HepG2 (cell line): ENCODE data around the gene OR10J5. TPM values are rescaled to one million over a fixed set of nuclear protein-coding genes. Genes with fewer than 3 reads are reported as not detected.

Experiments
- ATAC-seq: fragments of 200-7000 bp; cut with Tn5 transposase; 3 replicates; pipeline ENCODE4 v1.9.1; 2020; ENCODE audit warnings: mild to moderate bottlenecking, moderate library complexity
- BruUV-seq: library from RNA; stranded (reverse); fragments of 400-500 nt; replicated peaks from 2 replicates; lab custom pipeline; 2021; lab: Mats Ljungman, UMichigan
- CTCF ChIA-PET: fragments of 300-600 bp; formaldehyde crosslinking; extraction: SDS; loops from one replicate; lab custom pipeline; 2021; ENCODE audit warnings: low total read pairs, inconsistent platforms, low intra/inter-chr PET ratio; lab: Yijun Ruan, JAX
- POLR2A ChIA-PET: fragments of 350-600 bp; sonication (Branson Sonifier 250); formaldehyde crosslinking; loops from one replicate; lab custom pipeline; 2020; ENCODE audit warnings: antibody characterized with exemption, inconsistent platforms; lab: Yijun Ruan, JAX
- DNase-seq: peaks from one replicate; pipeline ENCODE4 v3.0.0-alpha.2; 2015; ENCODE audit warnings: low spot score
- FAIRE-seq: peaks from 3 replicates; lab custom pipeline; 2011; peaks lifted over from hg19 to GRCh38; lab: Jason Lieb, UNC
- H2AFZ ChIP-seq: one replicate; pipeline ENCODE4 v1.6.1; 2011; ENCODE audit warnings: low read length, inconsistent platforms
- H3K27ac ChIP-seq: fragments of 300-600 bp; 3 replicates; pipeline ENCODE4 v1.8.0; 2011; ENCODE audit warnings: mixed run types, mild to moderate bottlenecking, mixed read lengths, low read length, inconsistent platforms; ENCODE audit not compliant: insufficient read depth; ENCODE audit errors: extremely low read length
- H3K27me3 ChIP-seq, 2 experiments: fragments of 200-600 bp in 1 of 2; 2 replicates in 1 of 2; 3 replicates in 1 of 2; pipeline versions ENCODE4 v1.6.0 to v1.8.0; 2011; ENCODE audit warnings: low read length in 2 of 2, mild to moderate bottlenecking in 2 of 2, moderate library complexity in 2 of 2, inconsistent platforms in 1 of 2; ENCODE audit not compliant: insufficient read depth in 2 of 2, control insufficient read depth in 1 of 2
- H3K36me3 ChIP-seq, 2 experiments: fragments of 200-600 bp in 1 of 2; replicated peaks in 1 of 2; 2 replicates in 1 of 2; 3 replicates in 1 of 2; pipeline versions ENCODE4 v1.5.1 to v1.8.0; 2011; ENCODE audit warnings: low read length in 2 of 2, inconsistent platforms in 1 of 2; ENCODE audit not compliant: insufficient read depth in 2 of 2, control insufficient read depth in 1 of 2
- H3K4me1 ChIP-seq: 2 replicates; pipeline ENCODE4 v1.5.1; 2012; ENCODE audit warnings: low read length, inconsistent platforms; ENCODE audit not compliant: insufficient read depth
- H3K4me2 ChIP-seq: 2 replicates; pipeline ENCODE4 v1.6.0; 2011; ENCODE audit warnings: low read depth, low read length, inconsistent platforms
- H3K4me3 ChIP-seq, 3 experiments: fragments of 200-600 bp in 1 of 3; sonication (generic), shearing (Covaris generic) in 1 of 3; replicated peaks in 1 of 3; 2 replicates each; pipeline ENCODE4 v1.5.1; 2011 to 2016; ENCODE audit warnings: low read length in 3 of 3, inconsistent platforms in 2 of 3, low read depth in 2 of 3, mild to moderate bottlenecking in 2 of 3, control low read depth in 1 of 3, mixed read lengths in 1 of 3; ENCODE audit not compliant: insufficient read depth in 1 of 3
- H3K79me2 ChIP-seq: one replicate; pipeline ENCODE4 v1.6.1; 2011; ENCODE audit warnings: low read length, inconsistent platforms; ENCODE audit not compliant: insufficient read depth
- H3K9ac ChIP-seq: 2 replicates; pipeline ENCODE4 v1.6.0; 2011; ENCODE audit warnings: mild to moderate bottlenecking, low read depth, low read length, inconsistent platforms; ENCODE audit not compliant: insufficient read depth
- H3K9me3 ChIP-seq: 2 replicates; pipeline ENCODE4 v1.5.1; 2012; ENCODE audit warnings: mild to moderate bottlenecking, low read length
- H4K20me1 ChIP-seq: 2 replicates; pipeline ENCODE4 v1.6.0; 2011; ENCODE audit warnings: inconsistent platforms, mild to moderate bottlenecking, low read length, moderate library complexity; ENCODE audit not compliant: insufficient read depth
- EHMT2 ChIP-seq: fragments of 200-600 bp; sonication (generic); IDR thresholded peaks from 2 replicates; pipeline ENCODE4 v1.7.0; 2017; ENCODE audit warnings: antibody characterized with exemption, low read depth, low read length, borderline replicate concordance
- HNRNPLL ChIP-seq: fragments of 200-400 bp; formaldehyde crosslinking; IDR thresholded peaks from 2 replicates; pipeline ENCODE4 v1.6.1; 2017; ENCODE audit warnings: mild to moderate bottlenecking, low read depth, low read length; ENCODE audit not compliant: poor library complexity, severe bottlenecking
- HOXD1 ChIP-seq: sonication (generic); formaldehyde crosslinking; IDR thresholded peaks from 2 replicates; pipeline ENCODE4 v1.5.0; 2020; ENCODE audit warnings: missing genetic modification reagents
- KDM1A ChIP-seq: IDR thresholded peaks from 2 replicates; pipeline ENCODE4 v1.6.1; 2016; ENCODE audit warnings: missing compliant biosample characterization
- MTA1 ChIP-seq: sonication (generic); formaldehyde crosslinking; IDR thresholded peaks from 2 replicates; pipeline ENCODE4 v1.4.0; 2020; ENCODE audit warnings: missing genetic modification reagents, mild to moderate bottlenecking, borderline replicate concordance
- NFKBIZ ChIP-seq: IDR thresholded peaks from 2 replicates; pipeline ENCODE4 v1.6.1; 2018; ENCODE audit warnings: missing genetic modification reagents, missing compliant biosample characterization
- ZFYVE20 ChIP-seq: sonication (generic); formaldehyde crosslinking; IDR thresholded peaks from 2 replicates; pipeline ENCODE4 v1.8.0; 2023; ENCODE audit warnings: low read depth, mild to moderate bottlenecking, moderate library complexity, missing genetic modification reagents, borderline replicate concordance
- ZNF251 ChIP-seq: sonication (generic); formaldehyde crosslinking; IDR thresholded peaks from 2 replicates; pipeline ENCODE4 v1.9.0; 2021; ENCODE audit warnings: mild to moderate bottlenecking, missing genetic modification reagents
- ZNF432 ChIP-seq: sonication (generic); formaldehyde crosslinking; IDR thresholded peaks from 2 replicates; pipeline ENCODE4 v1.5.0; 2020; ENCODE audit warnings: missing genetic modification reagents, mild to moderate bottlenecking, borderline replicate concordance
- ZNF451 ChIP-seq: sonication (generic); formaldehyde crosslinking; IDR thresholded peaks from 2 replicates; pipeline ENCODE4 v1.5.0; 2020; ENCODE audit warnings: mild to moderate bottlenecking, missing genetic modification reagents
- ZNF552 ChIP-seq: sonication (generic); formaldehyde crosslinking; IDR thresholded peaks from 2 replicates; pipeline ENCODE4 v1.9.0; 2022; ENCODE audit warnings: missing genetic modification reagents, mild to moderate bottlenecking, borderline replicate concordance
- ZNF75D ChIP-seq: sonication (generic); formaldehyde crosslinking; IDR thresholded peaks from 2 replicates; pipeline ENCODE4 v1.8.1; 2023; ENCODE audit warnings: missing genetic modification reagents, mild to moderate bottlenecking, borderline replicate concordance
- WGBS: methylation state at CpG from one replicate; pipeline ENCODE4 v1.1.6; 2017; ENCODE audit warnings: low lambda C conversion rate; 5-methylcytosine and 5-hydroxymethylcytosine counted together
- in situ Hi-C: cut with HindIII; loops from 2 replicates; pipeline ENCODE4 v1.10.0; 2017; ENCODE audit warnings: low pct_unique_long_range_greater_than_20kb; ENCODE audit not compliant: extremely low pct_ligation_motif_present
- intact Hi-C: fragments of 100-400 bp; cut with micrococcal nuclease; formaldehyde crosslinking; loops from one replicate; pipeline ENCODE4 v1.10.0; 2022; ENCODE audit not compliant: unreplicated experiment
- polyA plus RNA-seq, 8 experiments: library from polyadenylated mRNA; depleted of rRNA in 3 of 8; stranded (reverse) in 7 of 8; unstranded in 1 of 8; fragments of >200 nt; fragmentation: Illumina TruSeq in 4 of 8; extraction: Trizol in 4 of 8; gene quantifications; 2 replicates each; pipeline versions ENCODE4 v1.2.1 to v1.2.3, GENCODE V29; 2011 to 2016; ENCODE audit warnings: low read depth in 4 of 8, missing spikeins in 1 of 8, mixed read lengths in 1 of 8; ENCODE audit not compliant: insufficient read depth in 1 of 8
- total RNA-seq, 5 experiments: library from RNA; depleted of rRNA; stranded (reverse); fragments of >200 nt; fragmentation: Illumina TruSeq; extraction: Trizol; gene quantifications; 2 replicates each; pipeline ENCODE4 v1.2.3, GENCODE V29; 2016; ENCODE audit warnings: low read depth in 1 of 5
- TF ChIP-seq, protein P1 (sequence below): sonication (generic); formaldehyde crosslinking; IDR thresholded peaks from 2 replicates; pipeline ENCODE4 v1.5.1; 2020; ENCODE audit warnings: missing genetic modification reagents, mild to moderate bottlenecking, borderline replicate concordance
- TF ChIP-seq, protein P2 (sequence below): sonication (generic); formaldehyde crosslinking; IDR thresholded peaks from 2 replicates; pipeline ENCODE4 v1.8.0; 2022; ENCODE audit warnings: missing genetic modification reagents, mild to moderate bottlenecking, borderline replicate concordance
- TF ChIP-seq, protein P3 (sequence below): sonication (generic); formaldehyde crosslinking; IDR thresholded peaks from 2 replicates; pipeline ENCODE4 v1.4.0; 2020; ENCODE audit warnings: missing genetic modification reagents, borderline replicate concordance
- TF ChIP-seq, protein P4 (sequence below): fragments of 450-650 bp; IDR thresholded peaks from 2 replicates; pipeline ENCODE4 v1.6.1; 2017
- TF ChIP-seq, protein P5 (sequence below): sonication (generic); formaldehyde crosslinking; IDR thresholded peaks from 2 replicates; pipeline ENCODE4 v1.4.0; 2020; ENCODE audit warnings: missing genetic modification reagents

OR10J5 gene
- total and polyA plus RNA-seq, 2 of the 13 experiments (the other 11 are each of a cell fraction or from before 2014, with no cell fraction given), result not detected

DNA sequence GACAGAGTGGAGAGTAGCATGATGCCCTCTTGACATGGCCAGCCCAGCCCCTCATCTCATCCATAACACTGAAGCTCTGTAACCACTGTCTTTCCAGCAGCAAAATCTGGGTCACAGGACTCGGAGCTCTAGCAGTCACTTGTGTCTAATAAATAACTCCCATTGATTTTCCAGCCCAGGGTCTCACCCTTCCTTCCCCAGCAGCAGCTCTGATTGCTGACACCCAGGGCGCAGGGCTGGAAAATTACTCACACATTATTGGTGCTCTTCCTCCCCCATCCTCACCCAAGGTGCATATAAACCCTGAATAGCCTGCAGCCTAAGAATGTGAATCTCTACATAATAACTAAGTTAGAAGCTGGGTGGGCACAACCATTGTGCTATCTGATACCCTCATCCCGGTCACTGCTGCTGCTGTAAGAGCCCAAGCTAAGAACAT lies 21.1 kb upstream of the OR10J5 start:
- ChIA-PET CTCF (no interaction called here), POLR2A (no interaction called here)
- Histone ChIP-seq H3K79me2 (no peaks in the 10 kb centered on the region), H3K4me1 (no peaks in the 10 kb centered on the region), H3K4me2 (no peak overlapping the region), H4K20me1 (no peaks in the 10 kb centered on the region), H2AFZ (no peak overlapping the region), H3K9me3 (peaks cover 53% of the 10 kb centered on the region)
- FAIRE-seq, result no peak
- 0% methylated on average over 3 of the region's 3 CpGs for WGBS
- in situ Hi-C loops, result no loop called here
- no peak for TF ChIP-seq ZNF432
- no peak for TF ChIP-seq ZNF552 (CRISPR knock-in tag)
- no peak for TF ChIP-seq ZFYVE20 (CRISPR knock-in tag)
- TF ChIP-seq, protein P1, sequence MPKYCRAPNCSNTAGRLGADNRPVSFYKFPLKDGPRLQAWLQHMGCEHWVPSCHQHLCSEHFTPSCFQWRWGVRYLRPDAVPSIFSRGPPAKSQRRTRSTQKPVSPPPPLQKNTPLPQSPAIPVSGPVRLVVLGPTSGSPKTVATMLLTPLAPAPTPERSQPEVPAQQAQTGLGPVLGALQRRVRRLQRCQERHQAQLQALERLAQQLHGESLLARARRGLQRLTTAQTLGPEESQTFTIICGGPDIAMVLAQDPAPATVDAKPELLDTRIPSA (CRISPR knock-in tag), result no peak
- TF ChIP-seq, protein P2, sequence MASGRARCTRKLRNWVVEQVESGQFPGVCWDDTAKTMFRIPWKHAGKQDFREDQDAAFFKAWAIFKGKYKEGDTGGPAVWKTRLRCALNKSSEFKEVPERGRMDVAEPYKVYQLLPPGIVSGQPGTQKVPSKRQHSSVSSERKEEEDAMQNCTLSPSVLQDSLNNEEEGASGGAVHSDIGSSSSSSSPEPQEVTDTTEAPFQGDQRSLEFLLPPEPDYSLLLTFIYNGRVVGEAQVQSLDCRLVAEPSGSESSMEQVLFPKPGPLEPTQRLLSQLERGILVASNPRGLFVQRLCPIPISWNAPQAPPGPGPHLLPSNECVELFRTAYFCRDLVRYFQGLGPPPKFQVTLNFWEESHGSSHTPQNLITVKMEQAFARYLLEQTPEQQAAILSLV (CRISPR knock-in tag), result no peak
- TF ChIP-seq, protein P3, sequence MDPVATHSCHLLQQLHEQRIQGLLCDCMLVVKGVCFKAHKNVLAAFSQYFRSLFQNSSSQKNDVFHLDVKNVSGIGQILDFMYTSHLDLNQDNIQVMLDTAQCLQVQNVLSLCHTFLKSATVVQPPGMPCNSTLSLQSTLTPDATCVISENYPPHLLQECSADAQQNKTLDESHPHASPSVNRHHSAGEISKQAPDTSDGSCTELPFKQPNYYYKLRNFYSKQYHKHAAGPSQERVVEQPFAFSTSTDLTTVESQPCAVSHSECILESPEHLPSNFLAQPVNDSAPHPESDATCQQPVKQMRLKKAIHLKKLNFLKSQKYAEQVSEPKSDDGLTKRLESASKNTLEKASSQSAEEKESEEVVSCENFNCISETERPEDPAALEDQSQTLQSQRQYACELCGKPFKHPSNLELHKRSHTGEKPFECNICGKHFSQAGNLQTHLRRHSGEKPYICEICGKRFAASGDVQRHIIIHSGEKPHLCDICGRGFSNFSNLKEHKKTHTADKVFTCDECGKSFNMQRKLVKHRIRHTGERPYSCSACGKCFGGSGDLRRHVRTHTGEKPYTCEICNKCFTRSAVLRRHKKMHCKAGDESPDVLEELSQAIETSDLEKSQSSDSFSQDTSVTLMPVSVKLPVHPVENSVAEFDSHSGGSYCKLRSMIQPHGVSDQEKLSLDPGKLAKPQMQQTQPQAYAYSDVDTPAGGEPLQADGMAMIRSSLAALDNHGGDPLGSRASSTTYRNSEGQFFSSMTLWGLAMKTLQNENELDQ (CRISPR knock-in tag), result no peak
- no peak for TF ChIP-seq HNRNPLL
- TF ChIP-seq, protein P4, sequence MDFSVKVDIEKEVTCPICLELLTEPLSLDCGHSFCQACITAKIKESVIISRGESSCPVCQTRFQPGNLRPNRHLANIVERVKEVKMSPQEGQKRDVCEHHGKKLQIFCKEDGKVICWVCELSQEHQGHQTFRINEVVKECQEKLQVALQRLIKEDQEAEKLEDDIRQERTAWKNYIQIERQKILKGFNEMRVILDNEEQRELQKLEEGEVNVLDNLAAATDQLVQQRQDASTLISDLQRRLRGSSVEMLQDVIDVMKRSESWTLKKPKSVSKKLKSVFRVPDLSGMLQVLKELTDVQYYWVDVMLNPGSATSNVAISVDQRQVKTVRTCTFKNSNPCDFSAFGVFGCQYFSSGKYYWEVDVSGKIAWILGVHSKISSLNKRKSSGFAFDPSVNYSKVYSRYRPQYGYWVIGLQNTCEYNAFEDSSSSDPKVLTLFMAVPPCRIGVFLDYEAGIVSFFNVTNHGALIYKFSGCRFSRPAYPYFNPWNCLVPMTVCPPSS, result no peak
- no peak for TF ChIP-seq HOXD1
- TF ChIP-seq, protein P5, sequence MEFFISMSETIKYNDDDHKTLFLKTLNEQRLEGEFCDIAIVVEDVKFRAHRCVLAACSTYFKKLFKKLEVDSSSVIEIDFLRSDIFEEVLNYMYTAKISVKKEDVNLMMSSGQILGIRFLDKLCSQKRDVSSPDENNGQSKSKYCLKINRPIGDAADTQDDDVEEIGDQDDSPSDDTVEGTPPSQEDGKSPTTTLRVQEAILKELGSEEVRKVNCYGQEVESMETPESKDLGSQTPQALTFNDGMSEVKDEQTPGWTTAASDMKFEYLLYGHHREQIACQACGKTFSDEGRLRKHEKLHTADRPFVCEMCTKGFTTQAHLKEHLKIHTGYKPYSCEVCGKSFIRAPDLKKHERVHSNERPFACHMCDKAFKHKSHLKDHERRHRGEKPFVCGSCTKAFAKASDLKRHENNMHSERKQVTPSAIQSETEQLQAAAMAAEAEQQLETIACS, result no peak
- TF ChIP-seq MTA1, result no peak
- no peak for TF ChIP-seq NFKBIZ
- TF ChIP-seq ZNF451 (CRISPR knock-in tag), result no peak
- no peak for TF ChIP-seq ZNF75D
- no peak for TF ChIP-seq KDM1A
- TF ChIP-seq ZNF251 (CRISPR knock-in tag), result no peak
- no peak for TF ChIP-seq EHMT2
- TF ChIP-seq, all 625 proteins: peak for 0
- H3K36me3 ChIP-seq, result no peaks in the 10 kb centered on the region
- DNase-seq (no peak), ATAC-seq (no peak)
- H3K4me3 ChIP-seq, result no peak overlapping the region
- intact Hi-C loops, result no loop called here
- no peak overlapping the region for H3K9ac ChIP-seq
- H3K27ac ChIP-seq, result no peak overlapping the region
- BruUV-seq, result no TSS peak
- no peaks in the 10 kb centered on the region for H3K27me3 ChIP-seq
